Dendritic cell treated with granulocyte-macrophage colony-stimulating factor and Interleukin-4, amounts not matched to agents 40 ng/mL and 50 ng/mL, for 4 days (primary cell): ENCODE data around the gene TFF3.

Source experiments
- H3K27ac Mint-ChIP-seq: one replicate; pipeline ENCODE4 v1.8.0; 2022; ENCODE audit warnings: mild to moderate bottlenecking, mixed read lengths
- H3K27me3 Mint-ChIP-seq: one replicate; pipeline ENCODE4 v1.8.0; 2022; ENCODE audit warnings: mild to moderate bottlenecking, mixed read lengths
- H3K36me3 Mint-ChIP-seq: one replicate; pipeline ENCODE4 v1.8.0; 2022; ENCODE audit warnings: low read depth, mixed read lengths
- H3K4me1 Mint-ChIP-seq: one replicate; pipeline ENCODE4 v1.8.0; 2022; ENCODE audit warnings: low read depth, mixed read lengths
- H3K4me3 Mint-ChIP-seq: one replicate; pipeline ENCODE4 v1.8.0; 2022; ENCODE audit warnings: mild to moderate bottlenecking, moderate library complexity, mixed read lengths
- H3K9me3 Mint-ChIP-seq: one replicate; pipeline ENCODE4 v1.8.0; 2022; ENCODE audit warnings: mixed read lengths
- intact Hi-C: fragments of 100-400 bp; cut with micrococcal nuclease; formaldehyde crosslinking; loops from one replicate; pipeline ENCODE4 v1.15.0; 2022

Gene TFF3

GRCh38 chr21:42289926-42290325, 25.3 kb downstream of the TFF3 start:
- Mint-ChIP-seq H3K4me1 (peaks cover 60% of the 10 kb centered on the region), H3K27ac (peak overlapping the region; percentile 60), H3K27me3 (peaks cover 3% of the 10 kb centered on the region), H3K36me3 (peaks cover 45% of the 10 kb centered on the region), H3K4me3 (no peak overlapping the region), H3K9me3 (no peaks in the 10 kb centered on the region)
- intact Hi-C loops, result no loop called here

GRCh38 chr21:42288962-42289361, 26.2 kb downstream of the TFF3 start:
- H3K4me1 Mint-ChIP-seq, result peaks cover 60% of the 10 kb centered on the region
- no peak overlapping the region for H3K4me3 Mint-ChIP-seq
- intact Hi-C loops, result no loop called here
- H3K27me3 Mint-ChIP-seq, result peaks cover 3% of the 10 kb centered on the region
- no peaks in the 10 kb centered on the region for H3K9me3 Mint-ChIP-seq
- H3K27ac Mint-ChIP-seq, result no peak overlapping the region
- peaks cover 55% of the 10 kb centered on the region for H3K36me3 Mint-ChIP-seq

- intact Hi-C loops, result no loop called here
- H3K4me3 Mint-ChIP-seq, result no peak overlapping the region
- H3K36me3 Mint-ChIP-seq, result peaks cover 66% of the 10 kb centered on the region
- peak overlapping the region; percentile 19 for H3K27ac Mint-ChIP-seq
- no peaks in the 10 kb centered on the region for H3K9me3 Mint-ChIP-seq
- peaks cover 60% of the 10 kb centered on the region for H3K4me1 Mint-ChIP-seq
- peaks cover 3% of the 10 kb centered on the region for H3K27me3 Mint-ChIP-seq
Measured at GRCh38 chr21:42287193-42288083, 27.8 kb downstream of the TFF3 start.

- H3K4me1 Mint-ChIP-seq, result peaks cover 57% of the 10 kb centered on the region
- H3K27me3 Mint-ChIP-seq, result peaks cover 3% of the 10 kb centered on the region
- peaks cover 76% of the 10 kb centered on the region for H3K36me3 Mint-ChIP-seq
- H3K27ac Mint-ChIP-seq, result peak overlapping the region; percentile 19
- H3K9me3 Mint-ChIP-seq, result no peaks in the 10 kb centered on the region
- no peak overlapping the region for H3K4me3 Mint-ChIP-seq
- intact Hi-C loops, result no loop called here
Measured at GRCh38 chr21:42286416-42286815, 28.8 kb downstream of the TFF3 start.

GRCh38 chr21:42285569-42286245, 29.5 kb downstream of the TFF3 start:
- H3K27ac Mint-ChIP-seq, result no peak overlapping the region
- no peak overlapping the region for H3K4me3 Mint-ChIP-seq
- peaks cover 83% of the 10 kb centered on the region for H3K36me3 Mint-ChIP-seq
- peaks cover 50% of the 10 kb centered on the region for H3K4me1 Mint-ChIP-seq
- H3K9me3 Mint-ChIP-seq, result no peaks in the 10 kb centered on the region
- H3K27me3 Mint-ChIP-seq, result peaks cover 3% of the 10 kb centered on the region
- intact Hi-C loops, result no loop called here

GRCh38 chr21:42282715-42283114, 32.5 kb downstream of the TFF3 start:
- H3K27ac Mint-ChIP-seq, result no peak overlapping the region
- peaks cover 3% of the 10 kb centered on the region for H3K27me3 Mint-ChIP-seq
- peaks cover 96% of the 10 kb centered on the region for H3K36me3 Mint-ChIP-seq
- intact Hi-C loops, result no loop called here
- no peak overlapping the region for H3K4me3 Mint-ChIP-seq
- no peaks in the 10 kb centered on the region for H3K9me3 Mint-ChIP-seq
- peaks cover 22% of the 10 kb centered on the region for H3K4me1 Mint-ChIP-seq

- intact Hi-C loops, result no loop called here
- no peak overlapping the region for H3K27ac Mint-ChIP-seq
- H3K9me3 Mint-ChIP-seq, result no peaks in the 10 kb centered on the region
- H3K4me1 Mint-ChIP-seq, result peaks cover 15% of the 10 kb centered on the region
- peaks cover 3% of the 10 kb centered on the region for H3K27me3 Mint-ChIP-seq
- no peak overlapping the region for H3K4me3 Mint-ChIP-seq
- H3K36me3 Mint-ChIP-seq, result peaks cover 96% of the 10 kb centered on the region
Measured at GRCh38 chr21:42282021-42282420, 33.2 kb downstream of the TFF3 start.

- Mint-ChIP-seq H3K36me3 (peaks cover 96% of the 10 kb centered on the region), H3K4me3 (no peak overlapping the region), H3K27ac (no peak overlapping the region)
Measured at GRCh38 chr21:42281181-42281680, 34.0 kb downstream of the TFF3 start.

GRCh38 chr21:42280356-42281180, 34.6 kb downstream of the TFF3 start:
- Mint-ChIP-seq H3K27ac (no peak overlapping the region), H3K4me3 (no peak overlapping the region), H3K9me3 (no peaks in the 10 kb centered on the region), H3K27me3 (no peaks in the 10 kb centered on the region), H3K4me1 (peaks cover under 1% of the 10 kb centered on the region), H3K36me3 (peaks cover 96% of the 10 kb centered on the region)
- intact Hi-C loops, result no loop called here

More at GRCh38 chr21:42281181-42281680, 34.0 kb downstream of the TFF3 start:
- H3K4me1 Mint-ChIP-seq, result peaks cover 7% of the 10 kb centered on the region
- no peaks in the 10 kb centered on the region for H3K9me3 Mint-ChIP-seq
- H3K27me3 Mint-ChIP-seq, result no peaks in the 10 kb centered on the region
- intact Hi-C loops, result no loop called here

- H3K36me3 Mint-ChIP-seq, result peaks cover 96% of the 10 kb centered on the region
- no peak overlapping the region for H3K27ac Mint-ChIP-seq
- intact Hi-C loops, result no loop called here
- H3K4me1 Mint-ChIP-seq, result no peaks in the 10 kb centered on the region
- H3K4me3 Mint-ChIP-seq, result no peak overlapping the region
- H3K27me3 Mint-ChIP-seq, result no peaks in the 10 kb centered on the region
- no peaks in the 10 kb centered on the region for H3K9me3 Mint-ChIP-seq
Measured at GRCh38 chr21:42279888-42280287, 35.3 kb downstream of the TFF3 start.

- H3K27me3 Mint-ChIP-seq, result no peaks in the 10 kb centered on the region
- no peak overlapping the region for H3K27ac Mint-ChIP-seq
- no peak overlapping the region for H3K4me3 Mint-ChIP-seq
- H3K36me3 Mint-ChIP-seq, result peaks cover 96% of the 10 kb centered on the region
- intact Hi-C loops, result no loop called here
- H3K4me1 Mint-ChIP-seq, result no peaks in the 10 kb centered on the region
- no peaks in the 10 kb centered on the region for H3K9me3 Mint-ChIP-seq
Measured at GRCh38 chr21:42279341-42279871, 35.8 kb downstream of the TFF3 start.

GRCh38 chr21:42278451-42279149, 36.6 kb downstream of the TFF3 start:
- Mint-ChIP-seq H3K4me3 (no peak overlapping the region), H3K27me3 (no peaks in the 10 kb centered on the region), H3K36me3 (peaks cover 99% of the 10 kb centered on the region), H3K9me3 (no peaks in the 10 kb centered on the region), H3K4me1 (peaks cover 4% of the 10 kb centered on the region), H3K27ac (no peak overlapping the region)
- intact Hi-C loops, result no loop called here

- intact Hi-C loops, result no loop called here
- H3K4me1 Mint-ChIP-seq, result peaks cover 4% of the 10 kb centered on the region
- no peaks in the 10 kb centered on the region for H3K9me3 Mint-ChIP-seq
- H3K27ac Mint-ChIP-seq, result no peak overlapping the region
- peaks cover 100% of the 10 kb centered on the region for H3K36me3 Mint-ChIP-seq
- no peaks in the 10 kb centered on the region for H3K27me3 Mint-ChIP-seq
- H3K4me3 Mint-ChIP-seq, result no peak overlapping the region
Measured at GRCh38 chr21:42277593-42277992, 37.6 kb downstream of the TFF3 start.
